Karpas-422 (cell line): ENCODE measurements around the gene TMEM236. TPM values are rescaled to one million over a fixed set of nuclear protein-coding genes. Genes with fewer than 3 reads are reported as not detected.

Experiments used
- DNase-seq: peaks from one replicate; pipeline ENCODE4 v3.0.0-alpha.2; 2015
- H2AFZ ChIP-seq: fragments of 200-600 bp; sonication (generic); 2 replicates; pipeline ENCODE4 v1.6.1; 2014; ENCODE audit warnings: antibody characterized with exemption, low read length, mixed read lengths
- H3K27ac ChIP-seq: fragments of 200-600 bp; sonication (generic); 2 replicates; pipeline ENCODE4 v1.5.1; 2014; ENCODE audit warnings: mild to moderate bottlenecking, low read length, moderate library complexity
- H3K27me3 ChIP-seq: fragments of 200-600 bp; sonication (generic); 2 replicates; pipeline ENCODE4 v1.6.1; 2014; ENCODE audit warnings: low read length, mixed read lengths
- H3K36me3 ChIP-seq: fragments of 200-600 bp; sonication (generic); 2 replicates; pipeline ENCODE4 v1.6.1; 2014; ENCODE audit warnings: low read length, mixed read lengths; ENCODE audit not compliant: insufficient read depth
- H3K4me1 ChIP-seq: fragments of 200-600 bp; sonication (generic); 2 replicates; pipeline ENCODE4 v1.6.1; 2014; ENCODE audit warnings: mild to moderate bottlenecking, low read length, mixed read lengths
- H3K4me2 ChIP-seq: fragments of 200-600 bp; sonication (generic); 2 replicates; pipeline ENCODE4 v1.6.1; 2014; ENCODE audit warnings: low read length, low read depth, mild to moderate bottlenecking; ENCODE audit not compliant: poor library complexity, severe bottlenecking
- H3K4me3 ChIP-seq: fragments of 200-600 bp; sonication (generic); 2 replicates; pipeline ENCODE4 v1.5.1; 2014; ENCODE audit warnings: mild to moderate bottlenecking, antibody characterized with exemption, low read length, mixed read lengths
- H3K79me2 ChIP-seq: fragments of 200-600 bp; sonication (generic); 2 replicates; pipeline ENCODE4 v1.6.1; 2014; ENCODE audit warnings: mild to moderate bottlenecking, low read length, mixed read lengths
- H3K9ac ChIP-seq: fragments of 200-600 bp; sonication (generic); 2 replicates; pipeline ENCODE4 v1.6.0; 2014; ENCODE audit warnings: low read length
- H3K9me2 ChIP-seq: fragments of 200-600 bp; sonication (generic), shearing (Covaris generic); replicated peaks from 2 replicates; pipeline ENCODE4 v1.6.0; 2014; ENCODE audit warnings: mild to moderate bottlenecking, low read length, moderate library complexity; ENCODE audit not compliant: insufficient read depth
- H3K9me3 ChIP-seq: fragments of 300-700, 200-600 bp; sonication (generic); 2 replicates; pipeline ENCODE4 v1.6.1; 2014; ENCODE audit warnings: low read length, mixed read lengths
- H4K20me1 ChIP-seq: fragments of 200-600 bp; sonication (generic); 2 replicates; pipeline ENCODE4 v1.6.1; 2014; ENCODE audit warnings: mild to moderate bottlenecking, antibody characterized with exemption, low read length, low read depth; ENCODE audit not compliant: insufficient read depth
- total RNA-seq: library from RNA; depleted of rRNA; stranded (reverse); fragments of >200 nt; shearing (Covaris generic); gene quantifications from 2 replicates; pipeline ENCODE4 v1.2.3, GENCODE V29; 2014; ENCODE audit warnings: low replicate concordance

Gene TMEM236
- total RNA-seq, 1 experiment from 2014 or later, result 0.19 TPM

GRCh38 chr10:17735166-17735941 lies 16.6 kb upstream of the TMEM236 start:
- Histone ChIP-seq H3K9me2 (no peaks in the 10 kb centered on the region), H3K79me2 (no peaks in the 10 kb centered on the region), H3K4me2 (no peak overlapping the region), H4K20me1 (no peaks in the 10 kb centered on the region), H3K4me3 (no peak overlapping the region), H3K27me3 (no peaks in the 10 kb centered on the region), H3K9ac (no peak overlapping the region), H3K27ac (no peak overlapping the region), H3K9me3 (no peaks in the 10 kb centered on the region), H2AFZ (no peak overlapping the region), H3K36me3 (no peaks in the 10 kb centered on the region), H3K4me1 (no peaks in the 10 kb centered on the region)
- no peak for DNase-seq

GRCh38 chr10:17736223-17736622 lies 15.8 kb upstream of the TMEM236 start:
- H3K9me2 ChIP-seq, result no peaks in the 10 kb centered on the region
- DNase-seq, result no peak
- no peaks in the 10 kb centered on the region for H4K20me1 ChIP-seq
- no peaks in the 10 kb centered on the region for H3K79me2 ChIP-seq
- no peak overlapping the region for H3K4me2 ChIP-seq
- no peaks in the 10 kb centered on the region for H3K9me3 ChIP-seq
- H3K27ac ChIP-seq, result no peak overlapping the region
- no peak overlapping the region for H3K4me3 ChIP-seq
- H2AFZ ChIP-seq, result no peak overlapping the region
- H3K9ac ChIP-seq, result no peak overlapping the region
- no peaks in the 10 kb centered on the region for H3K27me3 ChIP-seq
- H3K4me1 ChIP-seq, result no peaks in the 10 kb centered on the region
- H3K36me3 ChIP-seq, result no peaks in the 10 kb centered on the region

GRCh38 chr10:17737027-17737965 lies 14.7 kb upstream of the TMEM236 start:
- H3K9ac ChIP-seq, result no peak overlapping the region
- no peak overlapping the region for H2AFZ ChIP-seq

DNA sequence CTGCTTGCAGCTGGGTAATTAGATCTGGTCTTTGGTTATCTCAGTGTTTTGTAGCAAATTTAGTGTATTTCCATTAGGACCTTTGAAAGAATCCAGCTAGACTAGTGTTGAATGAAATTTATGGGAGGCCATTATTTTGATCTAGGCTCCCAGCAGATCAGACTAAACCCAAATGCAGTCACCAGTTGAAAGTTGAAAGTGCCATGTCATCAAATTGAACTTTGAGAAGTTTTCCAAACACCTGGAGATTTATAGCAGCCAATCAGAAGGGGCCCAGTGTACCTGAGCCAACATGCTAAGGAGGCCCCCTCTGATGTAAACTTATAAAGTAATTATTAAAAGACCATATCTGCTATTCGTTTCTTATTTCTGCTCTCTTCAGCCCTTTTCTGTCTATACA lies 11.3 kb upstream of the TMEM236 start:
- DNase-seq, result no peak
- H4K20me1 ChIP-seq, result no peaks in the 10 kb centered on the region
- no peak overlapping the region for H2AFZ ChIP-seq
- H3K4me3 ChIP-seq, result no peak overlapping the region
- peaks cover 10% of the 10 kb centered on the region; the same call in 1 of the 2 replicates for H3K4me1 ChIP-seq
- no peak overlapping the region for H3K9ac ChIP-seq
- H3K36me3 ChIP-seq, result no peaks in the 10 kb centered on the region
- H3K9me2 ChIP-seq, result no peaks in the 10 kb centered on the region
- H3K79me2 ChIP-seq, result no peaks in the 10 kb centered on the region
- no peak overlapping the region for H3K27ac ChIP-seq
- no peaks in the 10 kb centered on the region for H3K9me3 ChIP-seq
- no peaks in the 10 kb centered on the region for H3K27me3 ChIP-seq
- H3K4me2 ChIP-seq, result no peak overlapping the region

More at GRCh38 chr10:17737027-17737965, 14.7 kb upstream of the TMEM236 start:
- Histone ChIP-seq H3K9me2 (no peaks in the 10 kb centered on the region), H3K36me3 (no peaks in the 10 kb centered on the region), H3K4me2 (no peak overlapping the region), H3K9me3 (no peaks in the 10 kb centered on the region), H3K27me3 (no peaks in the 10 kb centered on the region), H3K4me3 (no peak overlapping the region), H3K4me1 (no peaks in the 10 kb centered on the region), H4K20me1 (no peaks in the 10 kb centered on the region), H3K79me2 (no peaks in the 10 kb centered on the region), H3K27ac (no peak overlapping the region)
- peak; percentile 76 for DNase-seq

DNA sequence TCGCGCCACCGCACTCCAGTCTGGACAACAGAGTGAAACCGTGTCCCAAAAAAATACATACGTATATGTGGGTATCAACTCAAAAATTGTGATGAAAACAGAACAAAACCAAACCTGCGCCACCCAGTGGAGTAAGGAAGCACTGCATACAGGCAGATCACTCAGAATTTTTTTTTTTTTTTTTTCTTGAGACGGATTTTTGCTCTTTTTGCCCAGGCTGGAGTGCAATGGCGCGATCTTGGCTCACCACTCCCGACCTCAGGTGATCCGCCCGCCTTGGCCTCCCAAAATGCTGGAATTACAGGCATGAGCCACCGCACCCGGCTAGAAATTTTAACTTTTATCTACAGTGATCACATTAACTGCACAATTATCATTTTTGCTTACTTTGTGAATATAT lies 9.1 kb upstream of the TMEM236 start:
- DNase-seq, result peak; percentile 87
- no peaks in the 10 kb centered on the region for H3K9me2 ChIP-seq
- H3K79me2 ChIP-seq, result no peaks in the 10 kb centered on the region
- H3K4me3 ChIP-seq, result peak overlapping the region; percentile 54; the same call in 1 of the 2 replicates
- peak overlapping the region; percentile 69 for H3K4me2 ChIP-seq
- peak overlapping the region; percentile 55 for H3K9ac ChIP-seq
- no peaks in the 10 kb centered on the region for H4K20me1 ChIP-seq
- H3K27ac ChIP-seq, result no peak overlapping the region
- no peaks in the 10 kb centered on the region for H3K36me3 ChIP-seq
- peaks cover 10% of the 10 kb centered on the region; the same call in 1 of the 2 replicates for H3K4me1 ChIP-seq
- H3K9me3 ChIP-seq, result no peaks in the 10 kb centered on the region
- peak overlapping the region; percentile 48; the same call in 1 of the 2 replicates for H2AFZ ChIP-seq
- no peaks in the 10 kb centered on the region for H3K27me3 ChIP-seq

GRCh38 chr10:17743437-17743836 lies 8.6 kb upstream of the TMEM236 start:
- DNase-seq, result no peak
- Histone ChIP-seq H3K4me3 (no peak overlapping the region), H3K9ac (no peak overlapping the region), H3K4me2 (peak overlapping the region; percentile 69), H3K79me2 (no peaks in the 10 kb centered on the region), H3K27ac (no peak overlapping the region), H3K4me1 (peaks cover 10% of the 10 kb centered on the region; the same call in 1 of the 2 replicates), H2AFZ (no peak overlapping the region), H4K20me1 (no peaks in the 10 kb centered on the region), H3K9me2 (no peaks in the 10 kb centered on the region), H3K9me3 (no peaks in the 10 kb centered on the region), H3K27me3 (no peaks in the 10 kb centered on the region), H3K36me3 (no peaks in the 10 kb centered on the region)

GRCh38 chr10:17744341-17744861 lies 7.6 kb upstream of the TMEM236 start:
- Histone ChIP-seq H4K20me1 (no peaks in the 10 kb centered on the region), H2AFZ (no peak overlapping the region), H3K4me3 (no peak overlapping the region), H3K9me2 (no peaks in the 10 kb centered on the region), H3K36me3 (no peaks in the 10 kb centered on the region), H3K27ac (no peak overlapping the region), H3K9ac (no peak overlapping the region), H3K79me2 (no peaks in the 10 kb centered on the region), H3K4me1 (peaks cover 10% of the 10 kb centered on the region; the same call in 1 of the 2 replicates), H3K4me2 (no peak overlapping the region), H3K9me3 (no peaks in the 10 kb centered on the region), H3K27me3 (no peaks in the 10 kb centered on the region)
- no peak for DNase-seq
